ENCODE data around the gene CIAO2A.

Gene CIAO2A

GRCh38 chr15:64024172-64025050, 69.2 kb downstream of the CIAO2A start:
- Histone ChIP-seq H3K36me3 (no peaks in the 10 kb centered on the region), H3K27me3 (ENCODE audit: insufficient read depth, low read depth, severe bottlenecking) (no peaks in the 10 kb centered on the region), H3K4me3 (ENCODE audit: low read depth, low read length) (no peak overlapping the region), H3K9me3 (ENCODE audit: severe bottlenecking) (no peaks in the 10 kb centered on the region), H3K27ac (no peak overlapping the region)
- TF ChIP-seq CTCF (IDR thresholded peaks at IDR 0.05; ENCODE audit: low read depth, low read length), result no peak
- no peak for DNase-seq

DNA sequence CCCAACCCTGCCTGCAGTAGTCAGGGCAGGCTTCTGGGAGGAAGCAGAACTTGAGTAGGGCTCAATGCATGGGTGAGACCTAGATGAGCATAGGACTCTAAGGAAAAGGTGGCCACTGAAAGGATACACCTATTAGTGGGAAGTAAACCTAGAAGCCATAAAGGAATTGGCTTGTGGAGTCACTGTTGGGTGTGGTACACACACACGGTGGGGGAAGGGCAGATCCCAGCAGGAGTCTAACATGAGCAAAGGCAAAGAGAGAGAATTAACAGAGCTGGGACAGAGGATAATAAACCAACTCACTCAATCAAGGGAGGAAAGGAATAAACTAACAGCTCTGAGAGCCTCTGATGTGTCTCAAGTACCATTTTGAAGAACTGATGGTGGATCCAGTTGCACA, 70.4 kb downstream of the CIAO2A start:
- Histone ChIP-seq H3K27me3 (ENCODE audit: insufficient read depth, low read depth, severe bottlenecking) (no peaks in the 10 kb centered on the region), H3K4me3 (ENCODE audit: low read depth, low read length) (no peak overlapping the region), H3K36me3 (no peaks in the 10 kb centered on the region), H3K27ac (no peak overlapping the region), H3K9me3 (ENCODE audit: severe bottlenecking) (no peaks in the 10 kb centered on the region)
- no peak for TF ChIP-seq CTCF (IDR thresholded peaks at IDR 0.05; ENCODE audit: low read depth, low read length)
- DNase-seq, result no peak

DNA sequence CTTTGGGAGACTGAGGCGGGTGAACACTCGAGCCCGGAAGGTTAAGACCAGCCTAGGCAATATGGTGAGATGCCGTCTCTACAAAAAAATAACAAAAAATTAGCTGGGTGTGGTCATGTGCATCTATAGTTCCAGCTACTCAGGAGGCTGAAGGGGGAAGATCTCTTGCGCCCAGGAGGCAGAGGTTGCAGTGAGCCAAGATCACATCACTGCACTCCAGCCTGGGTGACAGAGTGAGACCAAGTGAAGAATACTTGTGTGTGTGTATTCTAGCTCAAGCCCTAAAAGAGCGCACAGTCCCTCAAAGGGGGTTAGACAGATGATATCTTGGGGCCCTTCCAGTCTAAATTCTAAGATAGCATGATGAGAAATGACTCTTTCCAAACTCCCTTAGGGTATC, 71.1 kb downstream of the CIAO2A start:
- Histone ChIP-seq H3K36me3 (no peaks in the 10 kb centered on the region), H3K27ac (no peak overlapping the region), H3K9me3 (ENCODE audit: severe bottlenecking) (no peaks in the 10 kb centered on the region), H3K27me3 (ENCODE audit: insufficient read depth, low read depth, severe bottlenecking) (no peaks in the 10 kb centered on the region), H3K4me3 (ENCODE audit: low read depth, low read length) (no peak overlapping the region)
- DNase-seq, result no peak
- no peak for TF ChIP-seq CTCF (IDR thresholded peaks at IDR 0.05; ENCODE audit: low read depth, low read length)

Measured in WERI-Rb-1 (cell line).